SIG-M5 treated with dmso at 0.1 percent for 504 hours (cell line): ENCODE measurements around the gene ITGA2B.
"Not testable (repeated sequence)": the region's sequence is repeated elsewhere in the genome, so short reads cannot be mapped to it uniquely, and the experiment has no call there.

Experiments
- DNase-seq: peaks from one replicate; lab custom pipeline; 2025; ENCODE audit not compliant: unreplicated experiment; lab: John Stamatoyannopoulos, UW

The ITGA2B gene

GRCh38 chr17:44352828-44353671 is 36.4 kb downstream of the ITGA2B start:
- no peak for DNase-seq

GRCh38 chr17:44351961-44352827 is 37.3 kb downstream of the ITGA2B start:
- no peak for DNase-seq

- DNase-seq: no peak
Observed at GRCh38 chr17:44351464-44351863, 38.0 kb downstream of the ITGA2B start.

GRCh38 chr17:44350733-44351226 is 38.7 kb downstream of the ITGA2B start:
- peak; percentile 65 for DNase-seq

GRCh38 chr17:44349553-44350070 is 39.8 kb downstream of the ITGA2B start:
- DNase-seq: no peak

GRCh38 chr17:44348988-44349364 is 40.5 kb downstream of the ITGA2B start:
- no peak for DNase-seq

GRCh38 chr17:44348234-44348987 is 41.0 kb downstream of the ITGA2B start:
- DNase-seq: peak; percentile 98

- not testable (repeated sequence) for DNase-seq
Observed at GRCh38 chr17:44347206-44348055, 42.0 kb downstream of the ITGA2B start.

GRCh38 chr17:44346064-44346844 is 43.2 kb downstream of the ITGA2B start:
- DNase-seq: no peak

- DNase-seq: peak; percentile 59
Observed at GRCh38 chr17:44345454-44346026, 43.9 kb downstream of the ITGA2B start.

- DNase-seq: peak; percentile 99
Observed at GRCh38 chr17:44344939-44345453, 44.5 kb downstream of the ITGA2B start, which contains the start of gene GRN. Gene GRN, plus strand, starts transcription at chr17:44345302. Its CDS starts 3,863 bp downstream, at chr17:44349165.

- no peak for DNase-seq
Observed at GRCh38 chr17:44343510-44344209, 45.8 kb downstream of the ITGA2B start.

- DNase-seq: not testable (repeated sequence)
Observed at GRCh38 chr17:44340553-44340952, 48.9 kb downstream of the ITGA2B start.

GRCh38 chr17:44338702-44339101 is 50.7 kb downstream of the ITGA2B start:
- DNase-seq: no peak

- DNase-seq: no peak
Observed at GRCh38 chr17:44335968-44336367, 53.5 kb downstream of the ITGA2B start.

- DNase-seq: no peak
Observed at GRCh38 chr17:44335564-44335963, 53.9 kb downstream of the ITGA2B start.

- peak; percentile 48 for DNase-seq
Observed at GRCh38 chr17:44334727-44335126, 54.7 kb downstream of the ITGA2B start.

- no peak for DNase-seq
Observed at GRCh38 chr17:44334315-44334714, 55.1 kb downstream of the ITGA2B start.
